Endothelial cell (in vitro differentiated cells): ENCODE data around the gene DVL1. TPM values are rescaled to one million over a fixed set of nuclear protein-coding genes. Genes with fewer than 3 reads are reported as not detected.
A peak's percentile ranks its signal among the peaks of the same experiment; 100 is the strongest.

Source experiments
- DNase-seq: peaks from one replicate; pipeline ENCODE4 v3.0.0; 2021; ENCODE audit warnings: low spot score
- H3K27ac Mint-ChIP-seq: one replicate; pipeline ENCODE4 v1.8.0; 2021; ENCODE audit warnings: mixed read lengths, inconsistent platforms; ENCODE audit not compliant: unreplicated experiment
- H3K27me3 Mint-ChIP-seq: one replicate; pipeline ENCODE4 v1.8.0; 2021; ENCODE audit warnings: mild to moderate bottlenecking, moderate library complexity, mixed read lengths, inconsistent platforms; ENCODE audit not compliant: unreplicated experiment
- H3K36me3 Mint-ChIP-seq: one replicate; pipeline ENCODE4 v1.8.0; 2021; ENCODE audit warnings: mild to moderate bottlenecking, low read depth, mixed read lengths, inconsistent platforms; ENCODE audit not compliant: unreplicated experiment
- H3K4me1 Mint-ChIP-seq: one replicate; pipeline ENCODE4 v1.8.0; 2021; ENCODE audit warnings: mild to moderate bottlenecking, mixed read lengths, inconsistent platforms; ENCODE audit not compliant: unreplicated experiment
- H3K4me3 Mint-ChIP-seq: one replicate; pipeline ENCODE4 v1.8.0; 2021; ENCODE audit warnings: mild to moderate bottlenecking, mixed read lengths, inconsistent platforms; ENCODE audit not compliant: unreplicated experiment
- H3K9me3 Mint-ChIP-seq: one replicate; pipeline ENCODE4 v1.8.0; 2021; ENCODE audit warnings: mixed read lengths, inconsistent platforms; ENCODE audit not compliant: unreplicated experiment
- long read RNA-seq: library from polyadenylated mRNA; unstranded; transcript quantifications from one replicate; pipeline ENCODE4 v2.0.0, GENCODE V29; 2020; ENCODE audit not compliant: unreplicated experiment
- total RNA-seq: library from RNA; stranded (reverse); fragmentation: NEBNext Ultra II Directional; extraction: Animal tissue kit (Norgen Biotek cat#: 25700); gene quantifications from one replicate; pipeline ENCODE4 v1.2.1, GENCODE V29; 2021; ENCODE audit not compliant: unreplicated experiment
- TF ChIP-seq, protein P1 (sequence below): fragments of 200-600 bp; sonication (generic); IDR thresholded peaks from one replicate; pipeline ENCODE4 v1.5.0; 2021; ENCODE audit warnings: antibody characterized with exemption; ENCODE audit not compliant: unreplicated experiment

DVL1 gene
- total RNA-seq, result 26.7 TPM
- long read RNA-seq, result 0 reads

GRCh38 chr1:1349256-1350012, at the start of gene DVL1:
Gene DVL1, minus strand, starts transcription at chr1:1349418. Its CDS starts 353 bp downstream, at chr1:1349065.
- Mint-ChIP-seq H3K27ac (no peak within 1 kb of the TSS), H3K27me3 (peaks cover 24% of the 10 kb centered on the region), H3K9me3 (no peaks in the 10 kb centered on the region), H3K36me3 (peaks cover 6% of the 10 kb centered on the region), H3K4me1 (peaks cover 4% of the 10 kb centered on the region), H3K4me3 (peak within 1 kb of the TSS; percentile 84)
- peak; percentile 82 for DNase-seq
- TF ChIP-seq, protein P1, sequence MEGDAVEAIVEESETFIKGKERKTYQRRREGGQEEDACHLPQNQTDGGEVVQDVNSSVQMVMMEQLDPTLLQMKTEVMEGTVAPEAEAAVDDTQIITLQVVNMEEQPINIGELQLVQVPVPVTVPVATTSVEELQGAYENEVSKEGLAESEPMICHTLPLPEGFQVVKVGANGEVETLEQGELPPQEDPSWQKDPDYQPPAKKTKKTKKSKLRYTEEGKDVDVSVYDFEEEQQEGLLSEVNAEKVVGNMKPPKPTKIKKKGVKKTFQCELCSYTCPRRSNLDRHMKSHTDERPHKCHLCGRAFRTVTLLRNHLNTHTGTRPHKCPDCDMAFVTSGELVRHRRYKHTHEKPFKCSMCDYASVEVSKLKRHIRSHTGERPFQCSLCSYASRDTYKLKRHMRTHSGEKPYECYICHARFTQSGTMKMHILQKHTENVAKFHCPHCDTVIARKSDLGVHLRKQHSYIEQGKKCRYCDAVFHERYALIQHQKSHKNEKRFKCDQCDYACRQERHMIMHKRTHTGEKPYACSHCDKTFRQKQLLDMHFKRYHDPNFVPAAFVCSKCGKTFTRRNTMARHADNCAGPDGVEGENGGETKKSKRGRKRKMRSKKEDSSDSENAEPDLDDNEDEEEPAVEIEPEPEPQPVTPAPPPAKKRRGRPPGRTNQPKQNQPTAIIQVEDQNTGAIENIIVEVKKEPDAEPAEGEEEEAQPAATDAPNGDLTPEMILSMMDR, result peak; percentile 50

DNA sequence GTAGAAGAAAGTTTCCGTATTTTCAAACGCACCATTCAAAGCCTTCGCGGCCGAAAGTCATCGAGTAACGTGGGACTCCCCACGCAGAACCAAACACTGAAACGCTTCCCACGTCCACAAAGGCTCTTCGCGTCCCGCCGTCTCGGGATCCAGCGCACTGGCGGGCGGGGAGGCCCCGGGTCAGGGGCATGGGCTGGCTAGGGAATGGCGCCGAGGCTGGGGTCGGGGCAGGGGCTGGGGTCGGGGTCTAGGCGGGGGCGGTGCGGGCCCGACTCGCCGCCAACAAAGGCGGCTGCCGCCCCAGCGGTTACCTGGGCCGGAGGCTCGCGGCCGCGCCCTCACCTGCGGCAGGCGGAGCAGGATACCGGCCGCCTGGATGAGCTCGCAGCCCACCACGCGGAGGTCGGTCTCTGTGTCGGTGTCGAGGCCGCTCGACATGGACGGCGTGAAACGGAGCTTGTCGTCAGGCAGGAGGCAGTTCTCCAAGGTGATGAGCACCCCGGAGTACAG, 49.5 kb upstream of the DVL1 start:
- Mint-ChIP-seq H3K27me3 (peaks cover 11% of the 10 kb centered on the region), H3K36me3 (peaks cover 45% of the 10 kb centered on the region), H3K9me3 (no peaks in the 10 kb centered on the region), H3K4me3 (peak overlapping the region; percentile 98), H3K4me1 (peaks cover 36% of the 10 kb centered on the region), H3K27ac (peak overlapping the region; percentile 91)
- DNase-seq, result no peak
- TF ChIP-seq, protein P1, result no peak

DNA sequence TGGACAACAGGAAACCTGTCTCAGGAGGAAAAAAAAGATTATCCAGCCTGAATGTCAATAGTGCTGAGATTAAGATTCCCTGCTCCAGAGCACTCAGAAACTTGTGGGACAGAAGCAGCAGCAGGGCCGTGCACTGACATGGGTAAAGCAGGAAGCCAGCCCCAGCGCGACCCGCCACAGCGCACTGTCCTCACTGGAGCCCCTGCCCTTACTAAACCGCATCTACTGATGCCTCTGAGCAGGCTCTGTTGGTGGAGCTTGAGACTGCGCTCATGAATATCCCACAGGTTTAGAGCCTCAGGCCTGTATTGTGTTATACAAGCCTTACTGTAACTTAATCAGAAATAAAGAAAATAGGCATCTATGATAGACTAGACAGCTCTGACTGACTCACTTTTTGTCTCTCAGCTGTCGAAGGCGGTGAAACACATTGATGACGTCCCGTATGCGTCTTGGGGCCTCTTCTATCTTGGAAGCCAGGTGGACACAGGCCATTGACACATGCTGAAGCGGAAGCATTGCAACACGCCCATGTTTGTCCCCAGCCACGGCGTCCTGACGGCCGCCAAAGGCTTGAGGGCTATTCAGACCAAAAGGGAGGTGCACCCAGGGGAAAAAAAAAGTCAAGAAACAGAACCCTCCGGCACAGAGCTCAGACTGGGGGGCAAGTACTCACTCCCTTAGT, 48.8 kb upstream of the DVL1 start:
- peaks cover 44% of the 10 kb centered on the region for H3K36me3 Mint-ChIP-seq

GRCh38 chr1:1395166-1395565, 45.9 kb upstream of the DVL1 start:
- no peaks in the 10 kb centered on the region for H3K9me3 Mint-ChIP-seq
- H3K27ac Mint-ChIP-seq, result peak overlapping the region; percentile 67
- TF ChIP-seq, protein P1, result no peak
- H3K4me3 Mint-ChIP-seq, result peak overlapping the region; percentile 69
- H3K27me3 Mint-ChIP-seq, result no peaks in the 10 kb centered on the region
- H3K4me1 Mint-ChIP-seq, result peaks cover 21% of the 10 kb centered on the region
- no peak for DNase-seq
- H3K36me3 Mint-ChIP-seq, result peaks cover 41% of the 10 kb centered on the region

More for the DNA sequence above, 48.8 kb upstream of the DVL1 start:
- Mint-ChIP-seq H3K4me3 (peak overlapping the region; percentile 98), H3K27me3 (peaks cover 8% of the 10 kb centered on the region), H3K27ac (peak overlapping the region; percentile 91), H3K4me1 (peaks cover 36% of the 10 kb centered on the region), H3K9me3 (no peaks in the 10 kb centered on the region)
- DNase-seq, result no peak
- TF ChIP-seq, protein P1, result no peak

GRCh38 chr1:1394116-1394515, 44.9 kb upstream of the DVL1 start:
- peak overlapping the region; percentile 21 for H3K4me3 Mint-ChIP-seq
- H3K27me3 Mint-ChIP-seq, result no peaks in the 10 kb centered on the region
- peaks cover 46% of the 10 kb centered on the region for H3K36me3 Mint-ChIP-seq
- no peak for DNase-seq
- peaks cover 17% of the 10 kb centered on the region for H3K4me1 Mint-ChIP-seq
- no peaks in the 10 kb centered on the region for H3K9me3 Mint-ChIP-seq
- TF ChIP-seq, protein P1, result no peak
- H3K27ac Mint-ChIP-seq, result no peak overlapping the region
